Measurements from ENCODE around the gene ASB11. TPM values are rescaled to one million over a fixed set of nuclear protein-coding genes. Genes with fewer than 3 reads are reported as not detected.

ASB11 gene
- under 1 TPM in 3 of 8 experiments, not detected in 5; 0.14 to 0.28 (median 0.17) TPM for total RNA-seq

- no peak for ATAC-seq (replicated peaks in 6 of 8)
- in situ Hi-C loops (cut with MboI; ENCODE audit: low pct_unique_long_range_greater_than_20kb in 2 of 9, low sequenced_read_pairs in 9 of 9, unreplicated experiment in 9 of 9): no loop called here
- no peaks in the 10 kb centered on the region for H3K4me1 ChIP-seq (replicated peaks in 1 of 2)
- no peak within 1 kb of the TSS for H3K4me3 ChIP-seq
- no peak within 1 kb of the TSS for H3K27ac ChIP-seq
- WGBS, 10 experiments: 0 to 74% (median 51%) methylated on average over 1 to 3 of the region's 3 CpGs; no CpG with 5 or more reads in 2 of the 10 experiments
Measured at GRCh38 chrX:15315509-15315908, at the start of gene ASB11. ASB11 (minus strand) TSS chrX:15315640; CDS start chrX:15315605, 35 bp downstream.

- in situ Hi-C loops (cut with MboI; ENCODE audit: low pct_unique_long_range_greater_than_20kb in 2 of 9, low sequenced_read_pairs in 9 of 9, unreplicated experiment in 9 of 9): no loop called here
- H3K4me1 ChIP-seq (replicated peaks in 1 of 2): no peaks in the 10 kb centered on the region
- no peak overlapping the region for H3K27ac ChIP-seq
- 0 to 83% (median 62%) methylated on average over 1 of the region's 2 CpGs; no CpG with 5 or more reads in 6 of the 10 experiments for WGBS, 10 experiments
- ATAC-seq (replicated peaks in 6 of 8): no peak
- H3K4me3 ChIP-seq: no peak overlapping the region
Measured at GRCh38 chrX:15359701-15360100, 44.3 kb upstream of the ASB11 start.

GRCh38 chrX:15358533-15358932, 43.1 kb upstream of the ASB11 start:
- no peak overlapping the region for H3K4me3 ChIP-seq
- no peaks in the 10 kb centered on the region for H3K4me1 ChIP-seq (replicated peaks in 1 of 2)
- no peak for ATAC-seq (replicated peaks in 6 of 8)
- in situ Hi-C loops (cut with MboI; ENCODE audit: low pct_unique_long_range_greater_than_20kb in 2 of 9, low sequenced_read_pairs in 9 of 9, unreplicated experiment in 9 of 9): no loop called here
- no peak overlapping the region for H3K27ac ChIP-seq
- WGBS, 10 experiments: 0 to 86% (median 80%) methylated on average over 1 to 2 of the region's 2 CpGs; no CpG with 5 or more reads in 6 of the 10 experiments

GRCh38 chrX:15356444-15356843, 41.0 kb upstream of the ASB11 start:
- no peaks in the 10 kb centered on the region for H3K4me1 ChIP-seq (replicated peaks in 1 of 2)
- 0 to 100% (median 43%) methylated on average over 1 of the region's 1 CpG; no CpG with 5 or more reads in 5 of the 10 experiments for WGBS, 10 experiments
- in situ Hi-C loops (cut with MboI; ENCODE audit: low pct_unique_long_range_greater_than_20kb in 2 of 9, low sequenced_read_pairs in 9 of 9, unreplicated experiment in 9 of 9): no loop called here
- peak in 2 of 8 experiments; percentile 62 to 79 for ATAC-seq (replicated peaks in 6 of 8)
- H3K4me3 ChIP-seq: no peak overlapping the region
- no peak overlapping the region for H3K27ac ChIP-seq

GRCh38 chrX:15350329-15350996, 35.0 kb upstream of the ASB11 start:
- WGBS, 10 experiments: 56 to 100% (median 97%) methylated on average over 1 to 6 of the region's 8 CpGs; no CpG with 5 or more reads in 1 of the 10 experiments
- in situ Hi-C loops (cut with MboI; ENCODE audit: low pct_unique_long_range_greater_than_20kb in 2 of 9, low sequenced_read_pairs in 9 of 9, unreplicated experiment in 9 of 9): no loop called here
- no peaks in the 10 kb centered on the region for H3K4me1 ChIP-seq (replicated peaks in 1 of 2)
- no peak overlapping the region for H3K27ac ChIP-seq
- no peak for ATAC-seq (replicated peaks in 6 of 8)
- H3K4me3 ChIP-seq: no peak overlapping the region

- ATAC-seq (replicated peaks in 6 of 8): peak; percentile 39 to 81 (median 63)
- no peak overlapping the region for H3K4me3 ChIP-seq
- no peak overlapping the region for H3K27ac ChIP-seq
- in situ Hi-C loops (cut with MboI; ENCODE audit: low pct_unique_long_range_greater_than_20kb in 2 of 9, low sequenced_read_pairs in 9 of 9, unreplicated experiment in 9 of 9): loop anchor here in 3 of 9 experiments (10.0 kb wide), 1 partner anchor 116 kb away; no protein-coding TSS in a partner anchor
- WGBS, 10 experiments: 0 to 56% (median 0%) methylated on average over 1 to 2 of the region's 2 CpGs; no CpG with 5 or more reads in 7 of the 10 experiments
- no peaks in the 10 kb centered on the region for H3K4me1 ChIP-seq (replicated peaks in 1 of 2)
Measured at GRCh38 chrX:15349046-15349445, 33.6 kb upstream of the ASB11 start.

GRCh38 chrX:15345976-15346375, 30.5 kb upstream of the ASB11 start:
- Histone ChIP-seq H3K4me3 (no peak overlapping the region), H3K27ac (no peak overlapping the region), H3K4me1 (replicated peaks in 1 of 2) (no peaks in the 10 kb centered on the region)
- in situ Hi-C loops (cut with MboI; ENCODE audit: low pct_unique_long_range_greater_than_20kb in 2 of 9, low sequenced_read_pairs in 9 of 9, unreplicated experiment in 9 of 9): loop anchor here in 3 of 9 experiments (10.0 kb wide), 1 partner anchor 119 kb away; no protein-coding TSS in a partner anchor
- no peak for ATAC-seq (replicated peaks in 6 of 8)
- 0 to 84% (median 54%) methylated on average over 1 to 3 of the region's 3 CpGs; no CpG with 5 or more reads in 6 of the 10 experiments for WGBS, 10 experiments

- Histone ChIP-seq H3K4me1 (replicated peaks in 1 of 2) (no peaks in the 10 kb centered on the region), H3K4me3 (no peak overlapping the region), H3K27ac (no peak overlapping the region)
- no peak for ATAC-seq (replicated peaks in 6 of 8)
- in situ Hi-C loops (cut with MboI; ENCODE audit: low pct_unique_long_range_greater_than_20kb in 2 of 9, low sequenced_read_pairs in 9 of 9, unreplicated experiment in 9 of 9): loop anchor here in 3 of 9 experiments (10.0 kb wide), 1 partner anchor 121 kb away; no protein-coding TSS in a partner anchor
Measured at GRCh38 chrX:15344106-15344505, 28.7 kb upstream of the ASB11 start.

- no peak overlapping the region for H3K27ac ChIP-seq
- H3K4me1 ChIP-seq (replicated peaks in 1 of 2): no peaks in the 10 kb centered on the region
- in situ Hi-C loops (cut with MboI; ENCODE audit: low pct_unique_long_range_greater_than_20kb in 2 of 9, low sequenced_read_pairs in 9 of 9, unreplicated experiment in 9 of 9): loop anchor here in 3 of 9 experiments (10.0 kb wide), 1 partner anchor 122 kb away; no protein-coding TSS in a partner anchor
- peak in 1 of 8 experiments; percentile 33 for ATAC-seq (replicated peaks in 6 of 8)
- no peak overlapping the region for H3K4me3 ChIP-seq
- WGBS, 10 experiments: 0 to 100% (median 83%) methylated on average over 1 to 3 of the region's 5 CpGs; no CpG with 5 or more reads in 3 of the 10 experiments
Measured at GRCh38 chrX:15343075-15343476, 27.6 kb upstream of the ASB11 start.

GRCh38 chrX:15340867-15341266, 25.4 kb upstream of the ASB11 start:
- Histone ChIP-seq H3K4me3 (no peak overlapping the region), H3K27ac (no peak overlapping the region), H3K4me1 (replicated peaks in 1 of 2) (peaks cover 0 to 4% of the 10 kb centered on the region in 2 donors)
- in situ Hi-C loops (cut with MboI; ENCODE audit: low pct_unique_long_range_greater_than_20kb in 2 of 9, low sequenced_read_pairs in 9 of 9, unreplicated experiment in 9 of 9): loop anchor here in 3 of 9 experiments (10.0 kb wide), 1 partner anchor 124 kb away; no protein-coding TSS in a partner anchor
- no peak for ATAC-seq (replicated peaks in 6 of 8)
- WGBS, 10 experiments: 29 to 73% methylated on average over 2 of the region's 2 CpGs; no CpG with 5 or more reads in 8 of the 10 experiments

GRCh38 chrX:15336023-15336413, 20.6 kb upstream of the ASB11 start:
- peaks cover 0 to 4% of the 10 kb centered on the region in 2 donors for H3K4me1 ChIP-seq (replicated peaks in 1 of 2)
- ATAC-seq (replicated peaks in 6 of 8): peak; percentile 1 to 29 (median 15)
- H3K27ac ChIP-seq: peak overlapping the region in 1 of 2 donors; percentile 5
- WGBS, 10 experiments: 0 to 32% (median 10%) methylated on average over 1 to 9 of the region's 10 CpGs; no CpG with 5 or more reads in 6 of the 10 experiments
- in situ Hi-C loops (cut with MboI; ENCODE audit: low pct_unique_long_range_greater_than_20kb in 2 of 9, low sequenced_read_pairs in 9 of 9, unreplicated experiment in 9 of 9): no loop called here
- peak overlapping the region; percentile 35 to 95 (median 43) for H3K4me3 ChIP-seq

GRCh38 chrX:15335135-15336022, 19.9 kb upstream of the ASB11 start, which contains the start of gene PIGA:
PIGA (minus strand) TSS chrX:15335523; CDS start chrX:15331930, 3,593 bp downstream.
- Histone ChIP-seq H3K4me1 (replicated peaks in 1 of 2) (peaks cover 0 to 4% of the 10 kb centered on the region in 2 donors), H3K27ac (peak within 1 kb of the TSS; percentile 12 to 62), H3K4me3 (peak within 1 kb of the TSS; percentile 62 to 95 (median 70))
- peak; percentile 94 to 98 (median 97) for ATAC-seq (replicated peaks in 6 of 8)
- 0 to 43% (median 10%) methylated on average over 1 to 42 of the region's 72 CpGs; no CpG with 5 or more reads in 6 of the 10 experiments for WGBS, 10 experiments
- in situ Hi-C loops (cut with MboI; ENCODE audit: low pct_unique_long_range_greater_than_20kb in 2 of 9, low sequenced_read_pairs in 9 of 9, unreplicated experiment in 9 of 9): no loop called here
